Common myeloid progenitor, CD34-positive (primary cell): ENCODE results near the gene CAMTA1.

ENCODE experiments used
- CTCF ChIA-PET: fragments of 350-600 bp; sonication (Branson Sonifier 250); formaldehyde crosslinking; loops from one replicate; lab custom pipeline; 2021; ENCODE audit warnings: antibody characterized with exemption; lab: Charles Lee
- POLR2A ChIA-PET: fragments of 350-600 bp; sonication (Branson Sonifier 250); formaldehyde crosslinking; loops from one replicate; lab custom pipeline; 2021; ENCODE audit warnings: antibody characterized with exemption; lab: Charles Lee
- DNase-seq, 3 donors: peaks; one replicate each; pipeline versions ENCODE4 v3.0.0 to v3.0.0-alpha.2; 2013
- H3K27ac ChIP-seq, 2 experiments: 1 replicate in 1 of 2; 2 replicates in 1 of 2; pipeline ENCODE4 v1.7.0; 2013; ENCODE audit warnings: inconsistent platforms in 2 of 2, low read length in 2 of 2, mild to moderate bottlenecking in 2 of 2, low read depth in 1 of 2, moderate library complexity in 1 of 2; ENCODE audit not compliant: severe bottlenecking in 2 of 2, insufficient read depth in 1 of 2, poor library complexity in 1 of 2
- H3K27me3 ChIP-seq, 5 experiments: replicated peaks in 2 of 5; 1 replicate in 3 of 5; 2 replicates in 2 of 5; pipeline versions ENCODE4 v1.6.1 to v1.7.0; 2013; ENCODE audit warnings: low read length in 4 of 5, mild to moderate bottlenecking in 2 of 5, moderate library complexity in 2 of 5, inconsistent platforms in 1 of 5; ENCODE audit not compliant: insufficient read depth in 5 of 5, control insufficient read depth in 4 of 5
- H3K36me3 ChIP-seq, 4 experiments: 1 replicate in 2 of 4; 2 replicates in 2 of 4; pipeline versions ENCODE4 v1.6.1 to v1.7.0; 2013; ENCODE audit warnings: low read length in 3 of 4, control low read depth in 1 of 4, mild to moderate bottlenecking in 1 of 4; ENCODE audit not compliant: control insufficient read depth in 4 of 4, insufficient read depth in 4 of 4
- H3K4me1 ChIP-seq, 4 experiments: 1 replicate in 3 of 4; 2 replicates in 1 of 4; pipeline versions ENCODE4 v1.6.1 to v1.7.1; 2013; ENCODE audit warnings: low read length in 3 of 4, mild to moderate bottlenecking in 3 of 4, control low read depth in 1 of 4, inconsistent platforms in 1 of 4, moderate library complexity in 1 of 4; ENCODE audit not compliant: control insufficient read depth in 4 of 4, insufficient read depth in 4 of 4; ENCODE audit errors: control extremely low read depth in 1 of 4
- H3K4me3 ChIP-seq, 7 experiments: 1 replicate in 4 of 7; 2 replicates in 3 of 7; pipeline versions ENCODE4 v1.5.1 to v1.7.0; 2013; ENCODE audit warnings: mild to moderate bottlenecking in 7 of 7, low read length in 6 of 7, moderate library complexity in 6 of 7, inconsistent platforms in 2 of 7, low read depth in 2 of 7, control low read depth in 1 of 7; ENCODE audit not compliant: insufficient read depth in 4 of 7, control insufficient read depth in 1 of 7; ENCODE audit errors: extremely low read depth in 1 of 7
- H3K9me3 ChIP-seq, 5 experiments: 1 replicate in 4 of 5; 2 replicates in 1 of 5; pipeline versions ENCODE4 v1.6.1 to v1.7.1; 2013; ENCODE audit warnings: low read length in 4 of 5, mild to moderate bottlenecking in 2 of 5, inconsistent platforms in 1 of 5, low read depth in 1 of 5, moderate library complexity in 1 of 5; ENCODE audit not compliant: control insufficient read depth in 4 of 5, insufficient read depth in 2 of 5; ENCODE audit errors: control extremely low read depth in 1 of 5
- WGBS: methylation state at CpG from one replicate; pipeline ENCODE4 v1.1.5; 2013; ENCODE audit not compliant: insufficient coverage; 5-methylcytosine and 5-hydroxymethylcytosine counted together

Gene CAMTA1

DNA sequence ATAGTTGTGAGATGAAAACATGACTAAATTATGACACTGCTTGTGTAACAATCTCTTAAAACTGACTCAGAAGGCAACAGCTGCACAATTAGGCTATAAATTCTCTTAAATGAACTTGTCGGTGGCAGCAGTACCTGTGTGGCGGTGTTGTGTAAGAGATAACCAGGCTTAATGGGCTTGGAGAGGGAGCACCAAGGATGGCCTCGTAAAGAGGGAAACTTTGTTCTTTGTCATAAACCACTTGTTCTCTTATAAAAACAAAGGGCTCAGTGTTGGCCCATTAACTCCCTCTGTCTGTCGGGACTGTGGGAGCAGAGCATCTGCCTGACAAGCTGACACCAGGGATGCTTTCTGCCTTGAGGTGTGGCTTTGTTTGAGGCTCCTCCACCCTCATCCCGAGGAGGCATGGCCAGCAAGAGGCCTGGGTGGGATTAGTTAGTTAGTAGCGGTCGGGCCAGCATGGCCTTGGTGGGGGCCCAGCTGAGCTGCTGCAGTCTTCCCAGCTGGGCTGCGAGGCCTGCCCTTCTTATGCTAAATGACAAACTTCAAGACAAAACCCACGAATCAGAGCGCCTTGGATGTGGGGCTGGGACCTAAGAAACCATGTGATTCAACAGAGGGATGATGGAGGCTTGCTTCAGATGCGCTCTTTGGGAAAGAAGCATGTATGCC, 171.4 kb downstream of the CAMTA1 start:
- H3K36me3 ChIP-seq, result no peaks in the 10 kb centered on the region
- no peak overlapping the region for H3K4me3 ChIP-seq
- no peak for DNase-seq
- H3K27me3 ChIP-seq, result peaks cover 0 to 14% (median 7%) of the 10 kb centered on the region in 5 experiments
- POLR2A ChIA-PET, result no interaction called here
- no peak overlapping the region for H3K27ac ChIP-seq
- WGBS, result 100% methylated on average over 5 of the region's 11 CpGs
- peaks cover 0 to 2% (median 0%) of the 10 kb centered on the region in 5 experiments for H3K9me3 ChIP-seq
- H3K4me1 ChIP-seq, result peaks cover 0 to 1% (median under 1%) of the 10 kb centered on the region in 4 experiments
- CTCF ChIA-PET, result no interaction called here

DNA sequence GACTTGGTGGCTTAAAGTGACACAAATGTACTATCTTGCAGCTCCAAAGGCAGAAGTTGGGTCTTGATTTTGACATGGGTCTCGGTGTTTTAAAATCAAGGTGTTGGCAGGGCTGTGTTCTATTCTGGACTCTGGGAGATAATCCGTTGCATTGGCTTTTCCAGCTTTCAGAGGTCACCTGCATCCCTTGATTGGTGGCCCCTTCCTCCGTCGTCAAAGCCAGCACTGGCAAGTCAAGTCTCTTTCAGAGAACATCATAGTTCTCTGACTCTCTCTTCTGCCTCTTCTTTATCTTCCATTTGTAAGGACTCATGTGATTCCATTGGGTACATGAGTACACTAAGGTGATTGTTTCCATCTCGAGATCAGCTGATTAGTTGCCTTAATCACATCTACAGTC, 172.1 kb downstream of the CAMTA1 start:
- ChIA-PET CTCF (no interaction called here), POLR2A (no interaction called here)
- Histone ChIP-seq H3K27ac (no peak overlapping the region), H3K9me3 (peaks cover 0 to 2% (median 0%) of the 10 kb centered on the region in 5 experiments), H3K4me3 (no peak overlapping the region), H3K4me1 (peaks cover 0 to 6% (median 2%) of the 10 kb centered on the region in 4 experiments), H3K36me3 (no peaks in the 10 kb centered on the region), H3K27me3 (peaks cover 0 to 19% (median 12%) of the 10 kb centered on the region in 5 experiments)
- no peak for DNase-seq
- 98% methylated on average over 5 of the region's 5 CpGs for WGBS

DNA sequence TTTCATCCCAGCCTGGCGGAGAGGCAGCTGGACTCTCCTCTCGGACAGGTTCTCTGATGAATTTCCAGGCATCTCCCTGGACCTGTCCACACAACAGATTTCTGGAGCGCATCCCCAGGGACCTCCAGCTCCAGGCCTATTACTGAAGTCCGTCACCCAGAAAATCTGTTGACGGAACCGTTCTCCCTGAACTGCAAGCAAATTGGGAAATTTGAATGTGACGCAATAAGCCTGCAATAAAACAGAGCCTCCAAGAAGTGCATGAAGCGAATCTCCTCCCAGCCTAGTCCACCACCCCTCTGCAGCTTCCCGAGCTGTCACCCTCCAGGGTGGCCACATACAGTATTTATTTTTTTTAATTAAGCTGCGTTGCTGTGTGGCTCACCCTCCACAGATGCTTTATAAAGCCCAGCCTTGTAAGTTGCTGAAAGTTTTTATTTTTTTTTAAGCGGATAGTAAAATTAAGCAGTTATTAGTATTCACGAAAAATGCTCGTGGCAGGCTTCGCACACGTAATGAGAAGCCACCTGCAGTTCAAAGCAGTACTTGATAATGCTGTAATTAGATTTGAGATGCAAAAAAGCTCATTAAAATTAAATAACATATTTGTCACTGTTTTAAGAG, 173.3 kb downstream of the CAMTA1 start:
- WGBS, result 92% methylated on average over 11 of the region's 15 CpGs
- no peak for DNase-seq
- ChIA-PET POLR2A (no interaction called here), CTCF (interaction anchor here (0.7 kb wide), 1 partner anchor 10 kb away, joined by 3 read pairs; no protein-coding TSS in a partner anchor)
- Histone ChIP-seq H3K4me3 (no peak overlapping the region), H3K27ac (no peak overlapping the region), H3K27me3 (peaks cover 0 to 20% (median 14%) of the 10 kb centered on the region in 5 experiments), H3K36me3 (no peaks in the 10 kb centered on the region), H3K4me1 (peaks cover 0 to 11% (median 6%) of the 10 kb centered on the region in 4 experiments), H3K9me3 (peaks cover 0 to 2% (median 0%) of the 10 kb centered on the region in 5 experiments)

DNA sequence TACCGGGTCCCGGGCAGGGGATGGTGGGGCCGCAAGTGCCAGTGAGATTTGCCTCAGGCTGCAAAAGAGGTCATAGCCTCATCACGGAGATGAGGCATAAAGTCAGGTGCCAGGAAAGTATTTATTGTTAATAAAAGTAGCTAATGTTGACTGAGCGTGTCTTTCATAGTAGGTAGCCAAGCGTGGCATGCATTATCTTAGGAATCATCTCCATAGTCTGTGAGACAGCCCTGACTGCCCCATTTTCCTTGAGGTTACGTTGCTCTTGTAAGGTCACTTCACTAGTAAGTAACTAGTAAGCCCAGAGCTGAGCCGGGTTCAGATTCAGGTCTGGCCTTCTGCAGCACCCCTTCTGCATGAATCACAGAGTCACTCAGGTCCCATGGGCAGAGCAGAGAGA, 174.2 kb downstream of the CAMTA1 start:
- Histone ChIP-seq H3K4me1 (peaks cover 0 to 17% (median 9%) of the 10 kb centered on the region in 4 experiments), H3K4me3 (no peak overlapping the region), H3K27ac (no peak overlapping the region), H3K9me3 (peaks cover 0 to 2% (median 0%) of the 10 kb centered on the region in 5 experiments), H3K27me3 (peaks cover 0 to 26% (median 18%) of the 10 kb centered on the region in 5 experiments), H3K36me3 (no peaks in the 10 kb centered on the region)
- 95% methylated on average over 8 of the region's 8 CpGs for WGBS
- DNase-seq, result no peak
- ChIA-PET POLR2A (no interaction called here), CTCF (interaction anchor here (0.7 kb wide), 1 partner anchor 9 kb away, joined by 3 read pairs; no protein-coding TSS in a partner anchor)

DNA sequence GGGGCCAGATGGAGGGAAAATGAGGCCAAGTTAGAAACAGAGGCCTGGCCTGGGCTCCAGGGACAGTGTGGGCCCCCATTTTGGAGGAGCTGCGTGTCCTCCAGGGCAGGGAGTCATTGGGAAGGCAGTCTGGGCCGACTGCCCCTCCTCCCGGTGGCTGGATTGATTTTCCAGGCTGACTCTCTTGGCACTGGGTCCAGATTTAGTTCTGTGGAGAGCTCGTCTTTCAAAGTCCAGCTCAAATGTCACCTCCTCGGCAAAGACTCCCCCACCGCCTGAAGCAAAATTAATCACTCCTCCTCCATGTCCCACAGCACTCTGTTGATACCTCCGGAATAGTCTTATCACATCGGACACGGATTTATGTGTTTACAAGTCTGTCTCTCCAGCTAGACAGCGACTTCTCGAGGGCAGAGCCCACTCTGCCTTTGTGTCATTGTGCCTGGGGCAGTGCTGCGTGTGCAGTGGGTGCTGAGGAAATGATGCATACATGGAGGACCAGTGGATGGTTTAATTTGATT, 175.1 kb downstream of the CAMTA1 start:
- CTCF ChIA-PET, result interaction anchor here (1.2 kb wide), 1 partner anchor 109 kb away, joined by 3 read pairs; no protein-coding TSS in a partner anchor
- H3K27me3 ChIP-seq, result peaks cover 0 to 33% (median 22%) of the 10 kb centered on the region in 5 experiments
- 94% methylated on average over 11 of the region's 12 CpGs for whole genome bisulfite sequencing

DNA sequence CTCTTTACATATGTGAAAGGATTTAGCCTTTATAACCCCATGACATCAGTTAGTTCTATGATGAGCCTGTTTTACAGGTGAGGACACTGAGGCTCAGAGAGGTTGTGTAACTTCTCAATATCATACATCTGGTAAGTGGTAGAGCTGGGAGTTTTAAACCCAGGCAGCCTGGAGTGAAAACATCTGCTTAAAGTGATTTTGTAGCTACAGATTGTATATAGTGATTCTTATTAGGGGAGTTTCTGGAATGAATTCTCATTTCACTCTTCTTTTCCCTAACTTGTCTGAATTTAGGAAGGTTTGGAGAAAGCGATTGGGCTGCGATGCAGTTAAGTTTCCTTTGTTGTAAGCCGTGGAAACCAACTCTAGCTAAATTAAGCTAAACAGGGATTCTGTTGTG, 175.6 kb downstream of the CAMTA1 start:
- no peaks in the 10 kb centered on the region for H3K36me3 ChIP-seq
- peaks cover 0 to 17% (median 9%) of the 10 kb centered on the region in 4 experiments for H3K4me1 ChIP-seq
- no peak overlapping the region for H3K4me3 ChIP-seq
- H3K9me3 ChIP-seq, result peaks cover 0 to 2% (median 0%) of the 10 kb centered on the region in 5 experiments
- DNase-seq, result no peak
- CTCF ChIA-PET, result interaction anchor here (0.7 to 1.2 kb wide), 2 partner anchors 10 to 109 kb away, joined by 3 to 4 read pairs; no protein-coding TSS in a partner anchor
- H3K27me3 ChIP-seq, result peaks cover 0 to 38% (median 23%) of the 10 kb centered on the region in 5 experiments
- POLR2A ChIA-PET, result no interaction called here
- WGBS, result 96% methylated on average over 3 of the region's 3 CpGs
- H3K27ac ChIP-seq, result no peak overlapping the region

More for the DNA sequence above, 175.1 kb downstream of the CAMTA1 start:
- no peak for DNase-seq
- Histone ChIP-seq H3K4me3 (no peak overlapping the region), H3K36me3 (no peaks in the 10 kb centered on the region), H3K9me3 (peaks cover 0 to 2% (median 0%) of the 10 kb centered on the region in 5 experiments), H3K27ac (no peak overlapping the region), H3K4me1 (peaks cover 0 to 17% (median 9%) of the 10 kb centered on the region in 4 experiments)
- POLR2A ChIA-PET, result no interaction called here
